Measurements from ENCODE around the gene POLR1F. TPM values are rescaled to one million over a fixed set of nuclear protein-coding genes. Genes with fewer than 3 reads are reported as not detected.

The POLR1F gene
- total and polyA plus RNA-seq, 4 donors: 3.1 to 15.3 (median 8.3) TPM

GRCh38 chr7:19681596-19681995, 27.2 kb downstream of the POLR1F start:
- TF ChIP-seq GABPA (IDR thresholded peaks at IDR 0.05 in 1 of 2, conservative IDR thresholded peaks at IDR 0.05 in 1 of 2) (no peak), RXRA (IDR thresholded peaks at IDR 0.05) (no peak), YY1 (IDR thresholded peaks at IDR 0.05) (no peak), HNF4G (IDR thresholded peaks at IDR 0.05) (no peak), TAF1 (conservative IDR thresholded peaks at IDR 0.05) (no peak), JUND (IDR thresholded peaks at IDR 0.05) (no peak), RAD21 (IDR thresholded peaks at IDR 0.05) (no peak), SP1 (IDR thresholded peaks at IDR 0.05) (no peak), NR2F2 (IDR thresholded peaks at IDR 0.05) (no peak), CTCF (IDR thresholded peaks at IDR 0.05; ENCODE audit: low read depth, low read length, missing input control) (no peak), ZBTB33 (IDR thresholded peaks at IDR 0.05) (no peak), HNF4A (conservative IDR thresholded peaks at IDR 0.05) (no peak), FOXA2 (IDR thresholded peaks at IDR 0.05) (no peak), FOXA1 (IDR thresholded peaks at IDR 0.05) (no peak), EGR1 (IDR thresholded peaks at IDR 0.05; ENCODE audit: low read depth in 2 of 2) (no peak)
- TF ChIP-seq, protein P1, sequence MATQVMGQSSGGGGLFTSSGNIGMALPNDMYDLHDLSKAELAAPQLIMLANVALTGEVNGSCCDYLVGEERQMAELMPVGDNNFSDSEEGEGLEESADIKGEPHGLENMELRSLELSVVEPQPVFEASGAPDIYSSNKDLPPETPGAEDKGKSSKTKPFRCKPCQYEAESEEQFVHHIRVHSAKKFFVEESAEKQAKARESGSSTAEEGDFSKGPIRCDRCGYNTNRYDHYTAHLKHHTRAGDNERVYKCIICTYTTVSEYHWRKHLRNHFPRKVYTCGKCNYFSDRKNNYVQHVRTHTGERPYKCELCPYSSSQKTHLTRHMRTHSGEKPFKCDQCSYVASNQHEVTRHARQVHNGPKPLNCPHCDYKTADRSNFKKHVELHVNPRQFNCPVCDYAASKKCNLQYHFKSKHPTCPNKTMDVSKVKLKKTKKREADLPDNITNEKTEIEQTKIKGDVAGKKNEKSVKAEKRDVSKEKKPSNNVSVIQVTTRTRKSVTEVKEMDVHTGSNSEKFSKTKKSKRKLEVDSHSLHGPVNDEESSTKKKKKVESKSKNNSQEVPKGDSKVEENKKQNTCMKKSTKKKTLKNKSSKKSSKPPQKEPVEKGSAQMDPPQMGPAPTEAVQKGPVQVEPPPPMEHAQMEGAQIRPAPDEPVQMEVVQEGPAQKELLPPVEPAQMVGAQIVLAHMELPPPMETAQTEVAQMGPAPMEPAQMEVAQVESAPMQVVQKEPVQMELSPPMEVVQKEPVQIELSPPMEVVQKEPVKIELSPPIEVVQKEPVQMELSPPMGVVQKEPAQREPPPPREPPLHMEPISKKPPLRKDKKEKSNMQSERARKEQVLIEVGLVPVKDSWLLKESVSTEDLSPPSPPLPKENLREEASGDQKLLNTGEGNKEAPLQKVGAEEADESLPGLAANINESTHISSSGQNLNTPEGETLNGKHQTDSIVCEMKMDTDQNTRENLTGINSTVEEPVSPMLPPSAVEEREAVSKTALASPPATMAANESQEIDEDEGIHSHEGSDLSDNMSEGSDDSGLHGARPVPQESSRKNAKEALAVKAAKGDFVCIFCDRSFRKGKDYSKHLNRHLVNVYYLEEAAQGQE (IDR thresholded peaks at IDR 0.05): no peak
- TF ChIP-seq, protein P2, sequence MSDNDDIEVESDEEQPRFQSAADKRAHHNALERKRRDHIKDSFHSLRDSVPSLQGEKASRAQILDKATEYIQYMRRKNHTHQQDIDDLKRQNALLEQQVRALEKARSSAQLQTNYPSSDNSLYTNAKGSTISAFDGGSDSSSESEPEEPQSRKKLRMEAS (IDR thresholded peaks at IDR 0.05): no peak
- DNase-seq (ENCODE audit: low spot score): no peak
- WGBS: 86% methylated on average over 5 of the region's 5 CpGs

DNA sequence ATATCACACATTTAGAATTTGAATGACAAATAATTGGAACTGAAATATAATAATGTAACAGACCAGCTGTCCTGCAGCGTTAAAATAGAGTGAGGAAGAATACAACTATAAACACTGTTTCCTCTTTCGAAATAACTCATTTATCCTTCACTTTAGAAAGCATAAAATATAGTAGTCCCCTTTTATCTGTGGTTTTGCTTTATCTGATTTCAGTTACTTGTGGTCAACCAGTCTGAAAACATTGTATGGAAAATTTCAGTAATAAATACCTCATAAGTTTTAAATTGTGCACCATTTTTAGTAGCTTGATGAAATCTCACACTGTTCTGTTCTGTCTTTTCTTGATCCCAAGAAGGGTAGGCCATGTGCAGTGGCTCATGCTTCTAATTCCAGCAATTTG, 31.7 kb downstream of the POLR1F start:
- H3K4me3 ChIP-seq (ENCODE audit: low read depth in 1 of 3, low read length in 3 of 3): no peak overlapping the region
- H3K9me3 ChIP-seq (ENCODE audit: control insufficient read depth in 4 of 4, low read length in 3 of 4): no peaks in the 10 kb centered on the region
- H3K4me1 ChIP-seq (ENCODE audit: control insufficient read depth in 4 of 4, insufficient read depth in 4 of 4, low read length in 3 of 4): no peaks in the 10 kb centered on the region
- TF ChIP-seq RAD21 (IDR thresholded peaks at IDR 0.05) (no peak), FOXA2 (IDR thresholded peaks at IDR 0.05) (no peak), NR2F2 (IDR thresholded peaks at IDR 0.05) (no peak), JUND (IDR thresholded peaks at IDR 0.05) (no peak), CTCF (IDR thresholded peaks at IDR 0.05; ENCODE audit: low read depth, low read length, missing input control) (no peak)
- TF ChIP-seq, protein P3, sequence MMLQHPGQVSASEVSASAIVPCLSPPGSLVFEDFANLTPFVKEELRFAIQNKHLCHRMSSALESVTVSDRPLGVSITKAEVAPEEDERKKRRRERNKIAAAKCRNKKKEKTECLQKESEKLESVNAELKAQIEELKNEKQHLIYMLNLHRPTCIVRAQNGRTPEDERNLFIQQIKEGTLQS (IDR thresholded peaks at IDR 0.05): no peak
- no peak overlapping the region for H3K9ac ChIP-seq (ENCODE audit: low read depth in 1 of 2, low read length in 2 of 2)
- H3K27me3 ChIP-seq (ENCODE audit: control insufficient read depth in 4 of 4, insufficient read depth in 4 of 4, low read length in 3 of 4): no peaks in the 10 kb centered on the region
- H3K36me3 ChIP-seq (ENCODE audit: control insufficient read depth in 4 of 4, insufficient read depth in 3 of 4, low read depth in 1 of 4, low read length in 3 of 4): no peaks in the 10 kb centered on the region
- DNase-seq (ENCODE audit: low spot score): no peak
- WGBS: 60% methylated on average over 2 of the region's 2 CpGs
- H3K27ac ChIP-seq (ENCODE audit: low read depth in 1 of 2, low read length in 2 of 2): no peak overlapping the region

More at GRCh38 chr7:19681596-19681995, 27.2 kb downstream of the POLR1F start:
- no peak overlapping the region for H3K9ac ChIP-seq (ENCODE audit: low read depth in 1 of 2, low read length in 2 of 2)
- H3K27ac ChIP-seq (ENCODE audit: low read depth in 1 of 2, low read length in 2 of 2): no peak overlapping the region
- H3K36me3 ChIP-seq (ENCODE audit: control insufficient read depth in 4 of 4, insufficient read depth in 3 of 4, low read depth in 1 of 4, low read length in 3 of 4): no peaks in the 10 kb centered on the region
- H3K4me3 ChIP-seq (ENCODE audit: low read depth in 1 of 3, low read length in 3 of 3): no peak overlapping the region
- H3K9me3 ChIP-seq (ENCODE audit: control insufficient read depth in 4 of 4, low read length in 3 of 4): no peaks in the 10 kb centered on the region
- H3K27me3 ChIP-seq (ENCODE audit: control insufficient read depth in 4 of 4, insufficient read depth in 4 of 4, low read length in 3 of 4): no peaks in the 10 kb centered on the region
- H3K4me1 ChIP-seq (ENCODE audit: control insufficient read depth in 4 of 4, insufficient read depth in 4 of 4, low read length in 3 of 4): no peaks in the 10 kb centered on the region

All from liver (tissue), 9 donors.